Measurements from ENCODE around the gene TPK1.
A peak's percentile ranks its signal among the peaks of the same experiment; 100 is the strongest.

Gene TPK1

GRCh38 chr7:144835652-144836544 lies at the start of gene TPK1:
Gene TPK1, minus strand, starts transcription at chr7:144836053. Its CDS starts 451 bp downstream, at chr7:144835602.
- peak; percentile 74 to 75 for DNase-seq (ENCODE audit: low read depth in 2 of 2)

GRCh38 chr7:144885478-144885877 lies 49.6 kb upstream of the TPK1 start:
- DNase-seq (ENCODE audit: low read depth in 2 of 2): no peak

- no peak for DNase-seq (ENCODE audit: low read depth in 2 of 2)
Measured at GRCh38 chr7:144884896-144885295, 49.0 kb upstream of the TPK1 start.

- DNase-seq (ENCODE audit: low read depth in 2 of 2): no peak
Measured at GRCh38 chr7:144873316-144873845, 37.5 kb upstream of the TPK1 start.

GRCh38 chr7:144869082-144869481 lies 33.2 kb upstream of the TPK1 start:
- no peak for DNase-seq (ENCODE audit: low read depth in 2 of 2)

GRCh38 chr7:144866189-144866588 lies 30.3 kb upstream of the TPK1 start:
- no peak for DNase-seq (ENCODE audit: low read depth in 2 of 2)

- no peak for DNase-seq (ENCODE audit: low read depth in 2 of 2)
Measured at GRCh38 chr7:144863320-144863647, 27.4 kb upstream of the TPK1 start.

- no peak for DNase-seq (ENCODE audit: low read depth in 2 of 2)
Measured at GRCh38 chr7:144862612-144863319, 26.9 kb upstream of the TPK1 start.

- no peak for DNase-seq (ENCODE audit: low read depth in 2 of 2)
Measured at GRCh38 chr7:144859739-144860138, 23.9 kb upstream of the TPK1 start.

GRCh38 chr7:144857463-144857862 lies 21.6 kb upstream of the TPK1 start:
- no peak for DNase-seq (ENCODE audit: low read depth in 2 of 2)

GRCh38 chr7:144854839-144855424 lies 19.1 kb upstream of the TPK1 start:
- DNase-seq (ENCODE audit: low read depth in 2 of 2): no peak

GRCh38 chr7:144853542-144853941 lies 17.7 kb upstream of the TPK1 start:
- no peak for DNase-seq (ENCODE audit: low read depth in 2 of 2)

GRCh38 chr7:144848078-144848477 lies 12.2 kb upstream of the TPK1 start:
- DNase-seq (ENCODE audit: low read depth in 2 of 2): no peak

- DNase-seq (ENCODE audit: low read depth in 2 of 2): no peak
Measured at GRCh38 chr7:144842377-144842851, 6.6 kb upstream of the TPK1 start.

GRCh38 chr7:144836545-144836842 lies 641 bp upstream of the TPK1 start:
- no peak for DNase-seq (ENCODE audit: low read depth in 2 of 2)

GRCh38 chr7:144835155-144835611 lies 670 bp downstream of the TPK1 start:
- no peak for DNase-seq (ENCODE audit: low read depth in 2 of 2)

GRCh38 chr7:144834641-144835144 lies 1.2 kb downstream of the TPK1 start:
- DNase-seq (ENCODE audit: low read depth in 2 of 2): no peak

GRCh38 chr7:144830811-144831210 lies 5.0 kb downstream of the TPK1 start:
- DNase-seq (ENCODE audit: low read depth in 2 of 2): no peak

GRCh38 chr7:144830024-144830785 lies 5.6 kb downstream of the TPK1 start:
- no peak for DNase-seq (ENCODE audit: low read depth in 2 of 2)

- DNase-seq (ENCODE audit: low read depth in 2 of 2): no peak
Measured at GRCh38 chr7:144827621-144828020, 8.2 kb downstream of the TPK1 start.

- no peak for DNase-seq (ENCODE audit: low read depth in 2 of 2)
Measured at GRCh38 chr7:144826208-144826607, 9.6 kb downstream of the TPK1 start.
